Osteocyte (in vitro differentiated cells): ENCODE data around the gene PRKCD. TPM values are rescaled to one million over a fixed set of nuclear protein-coding genes. Genes with fewer than 3 reads are reported as not detected.

Experiments
- DNase-seq: peaks from one replicate; pipeline ENCODE4 v3.0.0; 2021; ENCODE audit warnings: mixed read lengths; ENCODE audit not compliant: unreplicated experiment; ENCODE audit errors: extremely low spot score
- H3K27ac Mint-ChIP-seq: one replicate; pipeline ENCODE4 v1.8.0; 2021; ENCODE audit warnings: mild to moderate bottlenecking, mixed read lengths; ENCODE audit not compliant: unreplicated experiment
- H3K27me3 Mint-ChIP-seq: one replicate; pipeline ENCODE4 v1.8.0; 2021; ENCODE audit warnings: mixed read lengths; ENCODE audit not compliant: unreplicated experiment
- H3K36me3 Mint-ChIP-seq: one replicate; pipeline ENCODE4 v1.8.0; 2021; ENCODE audit warnings: mixed read lengths; ENCODE audit not compliant: unreplicated experiment
- H3K4me1 Mint-ChIP-seq: one replicate; pipeline ENCODE4 v1.8.0; 2021; ENCODE audit warnings: mixed read lengths; ENCODE audit not compliant: unreplicated experiment
- H3K4me3 Mint-ChIP-seq: one replicate; pipeline ENCODE4 v1.8.0; 2021; ENCODE audit warnings: mild to moderate bottlenecking, moderate library complexity, mixed read lengths; ENCODE audit not compliant: unreplicated experiment
- H3K9me3 Mint-ChIP-seq: one replicate; pipeline ENCODE4 v1.8.0; 2021; ENCODE audit warnings: mixed read lengths; ENCODE audit not compliant: unreplicated experiment
- CTCF ChIP-seq: fragments of 200-600 bp; sonication (generic); IDR thresholded peaks from 2 replicates; pipeline ENCODE4 v1.5.0; 2021; ENCODE audit warnings: antibody characterized with exemption, mild to moderate bottlenecking, moderate library complexity
- total RNA-seq: library from RNA; stranded (reverse); gene quantifications from 2 replicates; pipeline ENCODE4 v1.2.1, GENCODE V29; 2021

The PRKCD gene
- total RNA-seq, 1 donor from 2014 or later = 17.1 TPM

- no peak for DNase-seq
- H3K27me3 Mint-ChIP-seq = no peaks in the 10 kb centered on the region
- no peak for TF ChIP-seq CTCF
- H3K9me3 Mint-ChIP-seq = no peaks in the 10 kb centered on the region
- no peak overlapping the region for H3K27ac Mint-ChIP-seq
- H3K36me3 Mint-ChIP-seq = peaks cover 11% of the 10 kb centered on the region
- H3K4me3 Mint-ChIP-seq = no peak overlapping the region
- peaks cover 1% of the 10 kb centered on the region for H3K4me1 Mint-ChIP-seq
Measured at GRCh38 chr3:53178246-53178645, 17.2 kb downstream of the PRKCD start.

- H3K36me3 Mint-ChIP-seq = peaks cover 8% of the 10 kb centered on the region
- no peak for DNase-seq
- no peak for TF ChIP-seq CTCF
- no peaks in the 10 kb centered on the region for H3K27me3 Mint-ChIP-seq
- H3K4me3 Mint-ChIP-seq = no peak overlapping the region
- H3K9me3 Mint-ChIP-seq = no peaks in the 10 kb centered on the region
- no peaks in the 10 kb centered on the region for H3K4me1 Mint-ChIP-seq
- H3K27ac Mint-ChIP-seq = no peak overlapping the region
Measured at GRCh38 chr3:53179580-53179979, 18.6 kb downstream of the PRKCD start.

- Mint-ChIP-seq H3K9me3 (no peaks in the 10 kb centered on the region), H3K27me3 (no peaks in the 10 kb centered on the region), H3K27ac (no peak overlapping the region), H3K4me1 (no peaks in the 10 kb centered on the region), H3K36me3 (peaks cover 13% of the 10 kb centered on the region), H3K4me3 (no peak overlapping the region)
- TF ChIP-seq CTCF = no peak
- DNase-seq = no peak
Measured at GRCh38 chr3:53180305-53181023, 19.5 kb downstream of the PRKCD start.

- no peak for DNase-seq
- no peaks in the 10 kb centered on the region for H3K27me3 Mint-ChIP-seq
- no peak for TF ChIP-seq CTCF
- H3K27ac Mint-ChIP-seq = no peak overlapping the region
- no peaks in the 10 kb centered on the region for H3K4me1 Mint-ChIP-seq
- H3K4me3 Mint-ChIP-seq = no peak overlapping the region
- H3K36me3 Mint-ChIP-seq = peaks cover 13% of the 10 kb centered on the region
- H3K9me3 Mint-ChIP-seq = no peaks in the 10 kb centered on the region
Measured at GRCh38 chr3:53181024-53181371, 20.0 kb downstream of the PRKCD start.

- no peak for TF ChIP-seq CTCF
- no peaks in the 10 kb centered on the region for H3K4me1 Mint-ChIP-seq
- H3K27me3 Mint-ChIP-seq = no peaks in the 10 kb centered on the region
- no peak for DNase-seq
- no peak overlapping the region for H3K27ac Mint-ChIP-seq
- no peak overlapping the region for H3K4me3 Mint-ChIP-seq
- no peaks in the 10 kb centered on the region for H3K9me3 Mint-ChIP-seq
- H3K36me3 Mint-ChIP-seq = peaks cover 13% of the 10 kb centered on the region
Measured at GRCh38 chr3:53181528-53181927, 20.5 kb downstream of the PRKCD start.
